ENCODE measurements around the gene SERPINA12. TPM values are rescaled to one million over a fixed set of nuclear protein-coding genes. Genes with fewer than 3 reads are reported as not detected.
"Not testable (repeated sequence)": the region's sequence is repeated elsewhere in the genome, so short reads cannot be mapped to it uniquely, and the experiment has no call there.

The SERPINA12 gene
- total RNA-seq, 1 donor = not detected

DNA sequence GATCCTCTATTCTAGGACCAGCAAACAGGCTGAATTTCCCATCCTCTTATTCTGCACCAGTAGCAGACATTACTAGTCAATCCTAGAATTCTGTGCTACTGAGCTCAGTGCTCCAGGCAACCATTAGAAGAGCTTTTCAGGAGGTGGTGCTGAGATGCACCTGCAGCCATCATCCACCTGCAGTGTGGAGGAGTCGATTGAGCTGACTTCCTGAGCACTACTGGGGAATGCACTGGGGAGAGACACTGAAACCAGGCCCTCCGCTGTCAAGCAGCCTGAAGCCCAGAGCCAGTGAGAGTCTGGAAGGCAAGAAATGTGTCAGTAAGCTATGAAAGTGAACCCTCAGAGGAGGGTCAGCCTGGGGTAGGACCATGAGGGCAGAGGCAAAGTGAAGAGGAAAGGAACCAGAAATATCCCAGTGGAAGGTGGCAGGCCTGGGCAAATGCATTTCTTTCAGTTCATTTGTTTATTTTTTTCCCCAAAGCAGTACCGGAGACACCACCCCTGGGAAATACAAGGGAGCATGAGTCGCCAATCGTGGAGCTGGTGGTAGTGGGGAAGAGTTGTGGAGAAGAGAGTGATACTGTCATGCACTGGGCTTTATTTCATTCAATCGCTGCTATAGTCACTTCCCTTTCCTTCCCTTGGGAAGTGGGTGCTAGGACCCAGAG, 28.9 kb upstream of the SERPINA12 start:
- no peak for DNase-seq (ENCODE audit: low read depth in 2 of 3, low spot score in 2 of 3)

DNA sequence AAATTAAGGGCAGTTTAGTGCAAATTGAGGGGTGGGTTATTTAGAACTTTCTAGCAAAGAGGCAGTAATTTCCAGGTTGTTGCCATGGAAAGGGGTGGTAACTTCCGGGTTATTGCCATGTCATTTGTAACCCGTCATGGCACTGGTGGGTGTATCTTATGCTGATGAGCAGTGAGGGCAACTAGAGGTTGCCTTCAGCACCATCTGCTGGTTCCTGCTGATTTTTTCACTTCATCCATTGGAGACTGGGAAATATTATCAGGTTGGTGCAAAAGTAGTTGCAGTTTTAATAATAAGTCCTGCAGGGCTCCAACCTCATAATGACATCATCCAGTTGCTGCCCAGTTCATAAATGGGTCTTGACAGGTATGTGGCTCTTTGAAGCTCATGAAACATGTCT, 27.6 kb upstream of the SERPINA12 start:
- no peak for DNase-seq (ENCODE audit: low read depth in 2 of 3, low spot score in 2 of 3)

DNA sequence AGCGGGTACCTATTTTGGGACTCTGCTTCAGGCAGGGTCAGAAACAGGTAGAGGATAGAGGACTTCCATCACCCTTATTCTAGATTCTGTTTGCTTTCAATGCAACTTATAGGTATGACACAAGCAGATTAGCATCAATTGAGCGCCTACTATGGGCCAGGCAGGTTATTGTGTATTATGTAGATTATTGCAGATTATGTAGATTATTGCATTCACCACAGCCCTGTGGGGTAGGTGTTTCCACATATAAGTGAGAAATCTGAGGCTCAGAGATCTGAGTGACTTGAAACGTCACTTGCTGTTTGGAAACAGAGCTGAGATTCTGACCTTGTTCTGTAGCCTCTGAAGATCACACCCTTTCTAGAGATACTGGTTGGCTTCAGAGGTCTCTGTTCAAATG, 26.2 kb upstream of the SERPINA12 start:
- no peak for DNase-seq (ENCODE audit: low read depth in 2 of 3, low spot score in 2 of 3)

DNA sequence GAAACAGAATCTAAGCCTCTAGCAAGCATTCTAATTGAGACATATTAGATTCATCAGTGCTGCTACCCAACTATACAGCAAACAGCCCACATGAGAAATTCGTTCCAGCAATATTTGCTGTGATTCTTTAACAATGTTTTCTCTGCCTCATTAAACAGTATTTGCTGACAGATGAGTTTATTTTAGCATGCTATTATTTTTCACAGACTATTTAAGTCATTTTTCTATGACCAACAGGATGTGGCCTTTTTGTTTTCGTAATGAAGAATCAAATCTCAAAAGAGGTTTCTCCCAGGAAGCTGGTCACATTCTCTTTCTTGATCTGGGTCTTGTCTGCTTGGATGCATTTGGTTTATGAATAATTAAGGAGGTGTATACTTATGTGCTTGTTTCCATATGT, 23.2 kb upstream of the SERPINA12 start:
- DNase-seq (ENCODE audit: low read depth in 2 of 3, low spot score in 2 of 3) = no peak

DNA sequence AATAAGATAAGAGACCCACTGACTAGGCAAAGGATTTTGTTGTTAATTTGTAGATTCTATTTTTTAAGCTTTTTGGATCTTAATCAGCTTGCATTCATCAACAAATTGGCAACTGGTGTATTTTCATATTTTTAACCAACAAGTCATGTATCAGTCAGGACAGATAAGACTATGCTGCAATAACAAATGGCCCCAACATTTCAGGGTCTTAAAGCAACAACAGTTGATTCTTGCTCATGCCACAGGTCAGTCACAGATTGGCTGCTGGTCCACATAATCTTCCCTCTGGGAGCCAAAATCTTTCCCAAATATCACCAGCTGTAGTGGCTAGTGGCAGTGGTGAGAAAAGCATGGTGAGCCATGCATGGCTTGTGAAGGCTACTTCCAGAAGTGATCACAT, 21.9 kb upstream of the SERPINA12 start:
- no peak for DNase-seq (ENCODE audit: low read depth in 2 of 3, low spot score in 2 of 3)

DNA sequence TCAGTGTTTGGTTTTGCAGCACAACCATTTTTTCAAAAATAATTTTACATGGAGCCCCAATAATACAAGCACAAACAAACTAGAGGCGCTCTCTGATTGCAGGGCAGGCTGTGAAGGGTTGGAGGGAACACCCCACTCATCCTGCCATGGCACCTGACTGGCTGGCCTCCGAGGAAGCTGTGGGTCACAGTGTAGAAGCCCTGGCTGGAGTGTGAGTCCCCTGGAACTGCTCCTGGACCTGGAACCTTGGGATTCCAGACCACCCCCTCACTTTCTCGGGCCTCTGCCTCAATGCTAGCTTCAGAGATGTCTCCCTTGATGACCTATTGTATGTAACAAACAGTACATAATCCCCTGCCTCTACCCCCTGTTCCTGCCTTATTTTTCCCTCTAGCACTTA, 14.8 kb upstream of the SERPINA12 start:
- no peak for DNase-seq (ENCODE audit: low read depth in 2 of 3, low spot score in 2 of 3)

DNA sequence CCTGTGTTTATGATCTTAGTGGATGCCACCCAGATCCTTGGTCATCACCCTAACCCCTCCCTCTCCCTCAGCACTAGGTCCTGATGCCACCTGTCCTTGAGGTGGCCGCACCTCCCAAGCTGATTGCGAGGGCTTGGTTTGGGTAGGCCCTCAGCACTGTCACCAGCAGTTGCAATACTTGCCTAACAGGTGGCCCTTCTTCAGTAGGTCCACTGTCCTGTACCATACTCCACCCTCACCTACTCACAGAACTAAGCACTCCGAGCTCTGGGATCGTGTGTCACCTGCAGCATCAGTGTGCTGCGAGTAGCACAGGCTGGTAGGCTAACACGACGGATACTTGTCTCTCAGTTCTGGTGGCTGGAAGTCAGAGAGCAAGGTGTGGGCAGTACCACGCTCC, 14.0 kb upstream of the SERPINA12 start:
- no peak for DNase-seq (ENCODE audit: low read depth in 2 of 3, low spot score in 2 of 3)

DNA sequence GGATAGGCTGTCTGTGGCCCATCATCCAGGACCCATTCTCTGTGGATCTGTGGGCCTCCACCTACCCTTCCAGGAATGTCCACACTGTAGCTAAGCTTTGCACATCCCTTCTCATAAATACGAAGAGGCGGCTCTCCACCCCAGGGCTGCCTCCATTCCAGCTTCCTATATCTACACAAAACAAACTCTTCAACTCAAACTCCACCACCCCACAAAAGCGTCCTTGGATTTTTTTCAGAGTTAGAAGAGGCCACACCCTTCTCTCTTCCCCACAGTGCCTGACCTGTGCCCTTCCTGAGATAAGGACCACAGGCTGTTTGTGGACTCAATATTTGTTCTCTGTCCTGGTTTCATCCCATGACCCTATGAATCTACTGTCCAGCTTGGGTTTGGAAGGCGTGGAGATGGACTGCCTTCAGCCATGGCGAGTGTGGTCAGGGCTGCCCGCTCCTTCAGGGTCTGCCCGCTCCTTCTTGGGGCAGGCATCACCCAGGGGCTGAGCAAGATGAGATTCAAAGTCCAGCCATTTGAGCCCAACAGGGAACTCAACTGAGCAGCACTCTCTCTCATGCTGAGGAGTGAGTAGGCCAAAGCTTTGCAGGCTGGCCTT, 13.0 kb upstream of the SERPINA12 start:
- no peak for DNase-seq (ENCODE audit: low read depth in 2 of 3, low spot score in 2 of 3)

DNA sequence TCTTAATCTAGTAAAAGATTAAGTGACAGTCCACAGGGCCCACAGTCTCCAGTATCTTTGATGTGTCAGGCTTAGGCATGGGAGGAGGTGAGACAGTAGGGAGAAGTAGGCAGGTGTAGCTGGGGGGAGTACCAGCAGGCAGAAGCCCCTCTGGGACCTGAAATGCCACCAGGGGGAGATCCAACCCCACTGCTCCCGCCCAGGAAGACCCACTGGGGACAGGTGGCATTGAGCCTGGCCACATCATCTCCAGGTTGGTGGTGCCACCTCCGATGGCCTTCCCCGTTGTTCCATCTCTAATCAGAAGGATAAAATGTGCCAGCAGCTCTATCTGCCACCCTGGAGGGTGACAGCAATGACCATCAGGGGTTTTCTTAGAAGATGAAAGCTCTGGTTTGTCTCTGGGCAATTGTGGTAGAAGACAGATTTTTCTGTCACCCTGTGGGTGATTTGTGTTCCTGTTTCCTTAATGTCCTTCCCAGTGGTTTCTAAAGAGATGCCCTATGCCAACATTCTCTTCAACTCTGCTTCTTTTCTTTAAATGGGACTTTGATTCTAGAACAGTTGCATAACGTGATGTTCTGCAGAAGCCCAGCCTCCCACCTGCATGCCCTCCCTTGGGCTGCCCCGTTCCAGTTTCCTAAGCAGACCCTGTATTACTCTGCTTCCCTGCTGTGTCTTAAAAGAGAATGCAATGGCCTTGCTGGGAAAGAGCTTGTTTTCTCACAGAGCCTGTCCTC, 12.3 kb upstream of the SERPINA12 start:
- DNase-seq (ENCODE audit: low read depth in 2 of 3, low spot score in 2 of 3) = no peak

DNA sequence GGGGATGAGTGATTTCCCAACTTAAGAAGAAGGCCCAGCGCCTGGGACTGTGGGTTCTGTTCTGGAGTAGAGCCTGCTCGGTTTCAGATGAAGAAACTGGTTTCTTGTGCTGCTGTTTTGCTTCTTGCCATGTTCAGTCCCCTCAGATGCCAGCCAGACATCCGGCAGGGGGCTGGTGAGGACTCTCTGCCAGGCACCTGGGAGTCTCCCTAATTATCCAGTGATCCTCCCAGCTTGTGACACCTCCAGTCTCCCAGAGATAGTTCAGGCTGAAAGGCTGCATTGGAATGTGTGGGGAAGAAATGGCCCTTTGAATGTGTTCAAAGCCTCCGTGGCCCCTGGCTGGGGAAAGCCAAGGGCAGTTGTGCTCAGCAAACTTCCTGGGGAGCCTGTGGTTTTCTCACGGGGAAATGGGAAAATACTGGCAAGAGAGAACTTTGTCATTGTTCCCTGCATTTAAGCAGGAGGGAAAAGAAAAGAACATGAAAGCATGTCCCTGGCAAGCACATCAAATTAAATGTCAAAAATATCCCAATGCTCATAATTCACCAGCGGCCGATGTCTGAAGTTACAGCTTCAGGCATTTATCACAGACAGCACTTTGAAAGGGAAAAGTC, 8.5 kb upstream of the SERPINA12 start:
- DNase-seq (ENCODE audit: low read depth in 2 of 3, low spot score in 2 of 3) = no peak

DNA sequence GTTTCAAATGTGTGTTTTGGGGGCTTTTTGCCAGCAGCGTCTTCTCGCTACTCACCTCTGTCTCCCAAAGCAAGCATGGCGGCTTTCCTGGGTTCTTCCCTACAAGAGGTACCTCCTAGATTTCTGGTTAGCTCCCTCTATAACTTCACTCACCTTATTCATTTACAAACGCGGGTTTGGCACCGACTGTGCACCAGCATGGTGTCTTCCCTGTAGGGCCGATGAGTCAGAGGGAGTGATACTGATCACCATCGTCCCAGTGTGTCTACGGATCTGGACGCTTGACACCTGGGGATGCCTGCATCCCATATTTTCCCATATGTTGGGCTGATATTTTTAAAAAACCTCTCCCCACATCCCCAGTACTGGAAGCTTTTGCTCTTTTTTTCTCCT, 8.0 kb upstream of the SERPINA12 start:
- no peak for DNase-seq (ENCODE audit: low read depth in 2 of 3, low spot score in 2 of 3)

DNA sequence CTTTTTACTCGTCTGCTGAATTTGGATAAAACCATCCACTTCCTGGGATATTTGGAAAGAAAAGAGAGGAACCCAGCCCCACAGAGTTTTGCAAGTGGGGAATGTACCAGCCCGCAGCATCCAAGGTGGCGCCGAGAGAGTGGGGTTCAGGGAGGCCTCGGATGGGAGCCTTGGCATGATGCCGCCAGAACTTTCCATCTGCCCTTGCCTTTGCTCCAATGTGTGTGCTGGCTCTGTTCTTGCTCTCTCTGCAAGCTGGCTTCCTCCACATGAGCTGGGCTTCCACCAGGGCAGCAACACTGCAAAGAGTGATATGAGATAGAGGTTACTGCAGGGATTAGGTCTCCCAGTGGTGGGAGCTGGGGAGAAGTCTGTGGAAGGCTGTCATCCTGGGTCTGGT, 6.6 kb upstream of the SERPINA12 start:
- no peak for DNase-seq (ENCODE audit: low read depth in 2 of 3, low spot score in 2 of 3)

DNA sequence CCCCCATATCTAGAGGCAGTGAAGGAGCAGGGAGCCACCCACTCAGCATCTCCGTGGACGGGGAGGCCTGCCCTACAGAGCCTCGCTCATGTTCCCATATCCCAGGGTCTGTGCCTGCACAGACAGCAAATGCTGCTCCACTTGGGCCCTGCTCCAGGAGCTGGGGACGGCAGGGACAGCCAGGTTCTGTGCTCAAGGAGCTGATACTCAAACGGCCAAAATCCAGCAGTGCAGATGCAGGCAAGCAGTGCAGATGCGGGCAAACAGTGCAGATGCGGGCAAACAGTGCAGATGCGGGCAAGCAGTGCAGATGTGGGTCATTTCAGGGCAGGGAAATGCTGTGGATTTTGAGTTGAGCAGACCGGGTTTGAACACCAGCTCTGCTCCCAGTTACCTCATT, 6.2 kb upstream of the SERPINA12 start:
- no peak for DNase-seq (ENCODE audit: low read depth in 2 of 3, low spot score in 2 of 3)

DNA sequence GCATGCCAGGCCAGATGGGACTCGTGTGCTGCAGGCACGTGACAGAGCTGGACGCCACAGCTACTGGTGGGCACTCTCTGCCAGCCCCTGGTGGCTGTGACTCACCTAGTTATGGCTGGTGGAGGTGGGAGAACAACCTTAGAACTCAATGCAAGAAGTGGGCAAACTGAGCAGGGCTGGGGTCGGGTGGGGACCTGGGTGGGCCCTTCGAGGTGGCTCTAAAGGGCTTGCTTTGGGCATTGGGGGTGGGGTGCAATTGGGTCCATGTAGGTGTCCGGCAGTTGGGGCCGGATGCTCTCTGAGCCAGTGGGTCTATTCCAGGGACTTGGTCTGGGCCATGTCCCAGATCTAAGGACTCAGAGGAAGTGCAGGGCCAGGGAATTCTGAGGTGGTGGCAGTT, 5.1 kb upstream of the SERPINA12 start:
- DNase-seq (ENCODE audit: low read depth in 2 of 3, low spot score in 2 of 3) = no peak

DNA sequence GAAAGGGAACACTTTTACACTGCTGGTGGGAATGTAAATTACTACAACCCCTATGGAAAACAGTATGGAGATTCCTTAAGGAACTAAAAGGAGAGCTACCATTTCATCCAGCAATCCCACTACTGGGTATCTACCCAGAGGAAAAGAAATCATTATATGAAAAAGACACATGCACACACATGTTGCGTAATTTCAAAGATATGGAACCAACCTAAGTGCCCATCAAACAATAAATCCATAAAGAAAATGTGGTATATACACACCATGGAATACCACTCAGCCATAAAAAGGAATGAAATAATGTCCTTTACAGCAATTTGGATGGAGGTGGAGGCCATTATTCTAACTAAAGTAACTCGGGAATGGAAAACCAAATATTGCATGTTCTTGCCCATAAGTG, 1.2 kb upstream of the SERPINA12 start:
- not testable (repeated sequence) for DNase-seq (ENCODE audit: low read depth in 2 of 3, low spot score in 2 of 3)

DNA sequence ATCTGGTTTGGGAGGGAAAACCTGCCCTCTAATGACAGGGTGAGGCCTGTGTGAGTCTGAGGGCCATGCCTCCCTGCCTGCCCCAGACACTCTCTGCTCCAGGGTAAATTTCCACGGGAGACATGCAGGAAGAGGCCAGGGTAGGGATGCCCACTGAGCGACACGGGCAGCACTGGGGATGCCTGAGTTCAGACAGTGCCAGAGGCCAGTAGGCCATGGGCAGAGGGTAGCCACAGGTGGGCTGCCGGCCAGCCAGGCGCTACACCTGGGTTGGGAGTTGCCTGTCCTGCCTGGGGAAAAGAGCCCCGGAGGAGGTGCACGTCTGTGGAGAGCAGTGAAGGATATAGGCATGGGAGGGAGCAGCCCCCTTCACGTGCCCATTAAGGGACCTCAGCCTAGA, 3.6 kb downstream of the SERPINA12 start:
- no peak for DNase-seq (ENCODE audit: low read depth in 2 of 3, low spot score in 2 of 3)

DNA sequence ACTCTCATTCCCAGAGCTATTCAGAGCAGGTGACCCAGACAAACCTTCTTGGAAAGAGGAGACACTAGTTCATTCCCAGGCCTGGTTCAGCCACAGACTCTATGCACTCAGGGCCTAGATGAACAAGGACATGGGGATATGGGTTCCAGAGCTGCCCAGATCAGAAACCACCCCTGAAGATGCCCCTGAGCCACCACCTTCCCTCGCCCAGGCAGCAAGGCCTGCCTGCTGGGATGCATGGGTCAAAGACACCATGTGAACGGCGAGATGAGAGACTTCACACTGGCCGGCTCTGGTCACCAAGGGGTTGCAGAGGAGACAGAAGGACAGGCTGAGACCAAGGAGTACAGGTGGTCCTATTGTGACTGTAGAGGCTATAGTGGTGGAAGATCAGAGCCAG, 4.1 kb downstream of the SERPINA12 start:
- DNase-seq (ENCODE audit: low read depth in 2 of 3, low spot score in 2 of 3) = no peak

DNA sequence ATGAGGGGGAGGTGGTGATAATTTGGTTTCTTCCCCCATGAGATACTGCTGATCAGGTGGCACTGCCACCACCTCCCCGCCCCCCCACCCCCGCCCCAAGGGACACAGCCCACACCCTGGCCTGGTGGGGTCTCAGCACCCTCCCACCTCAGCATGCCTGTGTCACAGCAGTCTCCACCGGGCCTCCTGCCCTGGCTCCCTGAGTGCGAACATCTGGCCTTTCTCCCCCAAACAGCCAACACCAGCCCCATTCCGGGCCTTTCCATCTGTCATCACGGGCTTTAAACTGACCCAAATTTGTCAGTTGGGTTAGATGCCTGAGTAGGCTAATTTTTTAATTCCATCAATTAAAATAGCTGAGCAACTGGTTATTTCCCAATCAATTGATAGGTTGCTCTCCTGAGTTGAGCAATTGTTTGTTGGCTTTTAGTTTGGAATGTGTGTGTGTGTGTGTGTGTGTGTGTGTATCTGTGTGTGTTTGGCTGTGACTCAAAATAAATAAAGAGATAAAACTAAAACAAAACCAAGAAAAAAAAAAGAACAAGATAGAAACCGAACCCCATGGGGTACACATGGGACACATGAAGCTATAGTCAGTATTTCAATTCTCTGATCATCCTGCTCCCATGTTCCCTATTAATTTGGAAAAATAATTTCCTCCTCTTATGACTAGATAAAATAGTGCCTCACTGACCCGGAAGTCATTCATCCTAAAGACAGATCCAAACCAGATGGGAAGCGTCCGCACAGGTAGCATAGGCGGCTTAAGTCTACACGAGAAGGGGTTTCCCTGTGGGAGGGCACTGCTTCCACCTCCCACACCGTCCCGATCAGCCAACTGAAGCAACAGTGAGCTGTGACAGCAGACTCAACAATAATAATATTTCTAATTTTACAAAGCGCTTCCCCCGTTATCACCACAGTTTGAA, 7.4 kb downstream of the SERPINA12 start:
- DNase-seq (ENCODE audit: low read depth in 2 of 3, low spot score in 2 of 3) = no peak

DNA sequence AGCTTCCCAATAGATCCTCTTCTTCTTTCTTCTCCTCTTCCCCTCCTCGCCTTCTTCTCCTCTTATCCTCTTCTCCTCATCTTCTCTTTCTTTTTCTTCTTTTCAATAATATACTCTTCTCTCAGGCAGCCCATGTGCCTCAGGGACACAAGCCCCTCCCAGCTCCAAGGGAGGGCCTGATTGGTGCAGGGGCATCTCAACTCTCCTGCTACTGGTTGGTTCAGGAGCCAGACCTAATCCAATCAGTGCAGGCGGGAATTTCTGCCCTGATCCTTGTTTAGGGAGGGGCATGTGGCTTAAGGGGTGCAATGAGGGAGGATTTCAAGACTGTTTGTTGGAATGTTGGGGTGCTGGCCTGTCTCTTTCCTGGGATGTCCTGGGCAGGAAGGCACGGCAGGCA, 9.0 kb downstream of the SERPINA12 start:
- DNase-seq (ENCODE audit: low read depth in 2 of 3, low spot score in 2 of 3) = no peak

DNA sequence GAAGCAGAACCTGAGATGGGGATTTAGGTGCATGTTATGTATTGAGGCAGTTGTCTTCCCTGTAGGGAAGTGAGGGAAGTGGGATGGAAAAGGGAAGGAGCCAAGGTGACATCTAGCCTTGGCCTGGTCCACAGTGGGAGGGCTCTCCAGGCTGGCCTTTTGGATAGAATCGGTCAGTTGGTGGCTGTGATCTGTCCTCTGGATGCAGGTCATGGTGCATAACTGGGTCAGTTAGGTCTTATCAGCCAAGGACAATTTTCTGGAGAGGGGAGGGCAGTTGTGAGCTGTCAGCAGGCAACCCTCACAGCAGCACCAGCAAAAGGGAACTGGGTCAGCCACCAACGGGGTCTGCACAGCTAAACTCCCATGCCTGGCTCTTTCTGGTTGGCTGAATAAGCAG, 9.6 kb downstream of the SERPINA12 start:
- no peak for DNase-seq (ENCODE audit: low read depth in 2 of 3, low spot score in 2 of 3)

DNA sequence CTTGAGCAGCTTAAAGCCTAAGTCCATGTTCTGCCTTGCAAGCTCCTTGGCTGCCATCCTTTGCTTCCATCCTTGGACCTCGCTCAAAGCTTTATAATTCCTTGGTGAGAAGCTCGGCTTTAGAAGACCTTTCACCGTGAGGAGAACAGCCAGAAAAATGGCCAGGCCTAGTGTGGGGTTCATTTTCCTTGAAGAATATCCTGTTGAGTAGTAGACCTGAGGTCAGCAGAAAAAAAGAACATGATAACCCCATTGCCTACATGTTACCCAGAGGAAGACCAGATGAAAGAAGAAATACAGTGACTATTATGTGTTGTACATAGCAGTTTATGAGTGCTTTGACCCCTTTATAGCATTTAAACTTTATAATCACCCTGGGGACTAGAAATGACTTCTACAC, 11.1 kb downstream of the SERPINA12 start:
- DNase-seq (ENCODE audit: low read depth in 2 of 3, low spot score in 2 of 3) = no peak

All from hematopoietic multipotent progenitor cell (in vitro differentiated cells).